ENCODE results near the gene FAM236B.
"Not testable (repeated sequence)": the region's sequence is repeated elsewhere in the genome, so short reads cannot be mapped to it uniquely, and the experiment has no call there.

The FAM236B gene

DNA sequence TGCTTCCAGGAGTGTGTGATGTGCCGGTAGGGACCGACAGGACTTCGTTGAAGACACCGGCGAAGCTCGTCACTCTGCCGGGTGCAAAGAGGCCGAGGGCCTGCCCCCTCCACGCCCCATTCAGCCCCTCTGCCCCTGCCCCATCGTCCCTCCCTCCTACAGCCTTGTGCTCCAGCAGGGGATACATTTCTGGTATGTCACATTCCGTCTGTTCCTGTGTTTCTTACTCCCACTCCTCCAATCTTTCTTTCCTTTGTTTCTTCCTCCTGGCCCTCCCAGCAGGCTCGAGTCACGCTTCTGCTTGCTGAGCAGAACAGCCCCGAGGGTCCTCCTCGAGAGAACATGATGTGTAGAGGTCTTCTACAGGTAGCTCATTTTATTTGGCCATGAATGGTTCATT is at the start of gene FAM236B:
FAM236B (minus strand) TSS at position 101 of the 400 bp plus-strand sequence; CDS start at position 1, 100 bp downstream.
- DNase-seq: not testable (repeated sequence)

DNA sequence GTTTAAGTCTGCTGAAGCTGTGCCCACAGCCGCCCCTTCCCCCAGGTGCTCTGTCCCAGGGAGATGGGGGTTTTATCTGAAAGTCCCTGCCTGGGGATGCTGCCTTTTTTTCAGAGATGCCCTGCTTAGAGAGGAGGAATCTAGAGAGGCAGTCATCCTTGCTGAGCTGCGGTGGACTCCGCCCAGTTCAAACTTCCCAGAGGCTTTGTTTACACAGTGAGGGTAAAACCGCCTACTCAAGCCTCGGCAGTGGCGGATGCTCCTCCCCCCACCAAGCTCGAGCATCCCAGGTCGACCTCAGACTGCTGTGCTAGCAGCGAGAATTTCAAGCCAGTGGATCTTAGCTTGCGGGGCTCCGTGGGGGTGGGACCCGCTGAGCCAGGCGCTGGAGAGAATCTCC is 48.2 kb upstream of the FAM236B start:
- not testable (repeated sequence) for DNase-seq

DNA sequence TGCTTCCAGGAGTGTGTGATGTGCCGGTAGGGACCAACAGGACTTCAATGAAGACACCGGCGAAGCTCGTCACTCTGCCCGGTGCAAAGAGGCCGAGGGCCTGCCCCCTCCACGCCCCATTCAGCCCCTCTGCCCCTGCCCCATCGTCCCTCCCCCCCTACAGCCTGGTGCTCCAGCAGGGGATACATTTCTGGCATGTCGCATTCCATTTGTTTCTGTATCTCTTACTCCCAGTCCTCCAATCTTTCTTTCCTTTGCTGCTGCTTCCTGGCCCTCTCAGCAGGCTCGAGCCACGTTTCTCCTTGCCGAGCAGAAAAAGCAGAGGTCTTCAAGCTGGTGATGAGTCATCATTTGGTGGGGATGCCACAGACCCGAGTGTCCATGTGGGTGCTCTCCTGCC is 25.6 kb upstream of the FAM236B start, which contains the start of gene FAM236D:
FAM236D (minus strand) TSS at position 101 of the 400 bp plus-strand sequence; CDS start at position 1, 100 bp downstream.
- DNase-seq: not testable (repeated sequence)

DNA sequence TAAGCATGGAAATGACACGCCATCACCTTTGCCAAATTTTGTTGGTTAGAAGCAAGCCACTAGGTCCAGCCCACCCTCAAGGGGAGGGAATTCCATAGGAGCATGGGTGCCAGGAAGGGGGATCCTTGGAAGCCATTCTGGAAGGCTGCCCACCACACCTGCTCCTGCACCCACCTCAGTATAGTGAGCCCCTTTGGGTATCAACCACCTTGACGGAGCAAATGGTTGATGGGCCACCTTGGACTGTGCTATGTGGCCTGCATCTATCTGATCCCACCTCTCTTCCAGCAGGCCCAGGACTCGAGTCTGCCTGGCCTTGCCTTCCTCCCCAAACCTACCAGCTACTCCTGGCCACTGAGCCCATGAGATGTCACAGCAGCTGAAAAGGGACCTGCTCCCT is 7.9 kb upstream of the FAM236B start:
- DNase-seq: not testable (repeated sequence)

DNA sequence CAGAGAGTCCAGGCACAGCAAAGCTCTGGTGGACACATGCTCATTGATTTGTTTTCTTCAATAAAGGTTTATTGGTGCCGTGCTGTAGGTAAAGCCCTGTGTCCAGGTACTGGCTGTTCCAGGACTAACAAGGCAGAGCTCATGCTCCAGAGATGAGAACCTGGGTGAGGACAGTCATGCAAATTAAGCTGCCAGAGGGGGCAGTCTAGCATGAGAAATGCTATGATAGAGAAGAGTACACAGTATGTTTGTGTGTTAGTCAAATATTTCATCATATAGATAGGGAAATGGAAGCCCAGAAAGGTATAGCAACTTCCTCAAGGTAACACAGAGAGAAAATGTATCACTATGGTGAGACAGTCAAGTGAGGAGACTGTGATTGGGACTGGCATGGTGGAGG is 5.7 kb upstream of the FAM236B start:
- not testable (repeated sequence) for DNase-seq

DNA sequence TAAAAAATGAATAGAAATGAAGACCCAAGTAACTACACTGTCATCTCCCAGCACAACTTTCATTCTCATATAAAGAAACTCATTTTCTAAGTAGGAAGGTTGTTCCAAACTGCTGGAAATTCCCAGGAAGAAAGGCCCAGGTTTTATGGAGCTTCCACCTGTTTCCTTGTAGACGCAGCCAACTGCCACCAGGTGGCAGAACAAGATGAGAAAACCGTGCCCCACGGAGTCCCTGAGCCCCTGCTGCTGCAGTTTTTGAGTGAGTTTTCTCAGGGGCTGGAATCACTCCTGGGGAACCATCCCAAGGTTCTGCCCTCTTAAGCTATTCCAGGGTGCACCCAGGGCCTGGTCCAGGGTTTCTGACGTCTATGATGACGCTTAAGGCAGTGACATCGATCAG is 1.5 kb upstream of the FAM236B start:
- not testable (repeated sequence) for DNase-seq

DNA sequence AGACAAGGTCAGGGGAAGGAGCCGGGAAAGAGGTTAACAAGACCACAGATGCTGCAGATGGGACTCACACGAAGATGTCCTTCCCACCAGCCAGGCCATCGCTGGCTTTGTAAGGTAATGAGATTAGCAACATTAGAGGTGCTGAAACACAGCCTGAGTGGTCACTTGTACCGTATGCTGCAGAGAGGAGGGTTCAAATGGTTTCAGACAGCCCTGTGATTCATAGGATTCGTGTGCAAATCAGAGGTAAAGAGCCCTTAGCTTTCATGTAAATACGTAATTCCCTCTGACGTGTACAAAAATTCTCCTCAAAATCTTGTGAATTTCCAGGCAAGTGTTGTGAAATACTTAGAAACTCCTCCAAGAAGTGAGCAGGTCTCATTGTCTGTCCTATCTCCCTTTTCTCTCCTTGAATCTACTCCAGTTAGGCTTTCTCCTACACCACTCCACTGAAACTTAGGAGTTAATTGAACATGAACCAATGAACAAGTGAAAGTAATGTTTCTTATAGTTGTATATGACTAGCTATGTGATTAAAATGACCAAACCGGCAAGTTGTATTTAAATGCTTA is 991 bp upstream of the FAM236B start:
- not testable (repeated sequence) for DNase-seq

DNA sequence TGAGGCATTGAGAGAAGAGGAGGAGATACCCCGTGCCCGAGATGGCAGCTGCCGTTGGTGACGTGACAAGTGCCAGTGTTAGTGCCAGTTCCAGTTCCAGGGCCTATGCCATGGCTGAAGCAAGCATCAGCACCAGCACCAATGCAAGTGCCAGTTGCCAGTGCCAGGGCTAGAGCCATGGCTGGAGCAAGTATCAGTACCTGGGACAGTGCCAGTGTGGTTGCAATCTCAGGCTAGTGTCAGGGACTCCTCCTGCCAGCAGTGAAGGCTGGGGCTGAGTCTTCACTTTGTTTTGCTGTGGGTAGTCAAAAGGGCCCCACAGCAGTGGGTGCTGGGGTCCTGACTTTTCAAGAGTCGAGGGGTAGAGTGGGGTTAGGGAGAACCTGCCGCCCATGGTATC is 4.3 kb downstream of the FAM236B start:
- DNase-seq: not testable (repeated sequence)

DNA sequence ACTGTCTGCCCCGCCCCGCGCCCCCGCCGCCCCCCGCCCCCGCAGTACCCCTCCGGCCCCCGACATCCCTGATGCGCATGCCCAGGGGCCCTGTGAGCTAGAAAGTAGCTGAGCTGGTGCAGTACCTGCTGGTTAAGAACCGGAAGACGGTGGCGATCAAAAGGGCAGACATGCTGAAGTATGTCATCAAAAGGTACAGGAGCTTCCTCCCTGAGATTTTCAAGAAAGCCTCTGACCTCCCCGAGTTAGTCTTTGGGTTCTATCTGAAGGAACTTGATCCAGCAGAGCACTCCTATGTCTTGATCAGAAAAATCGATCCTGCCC is 5.0 kb downstream of the FAM236B start:
- DNase-seq: not testable (repeated sequence)

DNA sequence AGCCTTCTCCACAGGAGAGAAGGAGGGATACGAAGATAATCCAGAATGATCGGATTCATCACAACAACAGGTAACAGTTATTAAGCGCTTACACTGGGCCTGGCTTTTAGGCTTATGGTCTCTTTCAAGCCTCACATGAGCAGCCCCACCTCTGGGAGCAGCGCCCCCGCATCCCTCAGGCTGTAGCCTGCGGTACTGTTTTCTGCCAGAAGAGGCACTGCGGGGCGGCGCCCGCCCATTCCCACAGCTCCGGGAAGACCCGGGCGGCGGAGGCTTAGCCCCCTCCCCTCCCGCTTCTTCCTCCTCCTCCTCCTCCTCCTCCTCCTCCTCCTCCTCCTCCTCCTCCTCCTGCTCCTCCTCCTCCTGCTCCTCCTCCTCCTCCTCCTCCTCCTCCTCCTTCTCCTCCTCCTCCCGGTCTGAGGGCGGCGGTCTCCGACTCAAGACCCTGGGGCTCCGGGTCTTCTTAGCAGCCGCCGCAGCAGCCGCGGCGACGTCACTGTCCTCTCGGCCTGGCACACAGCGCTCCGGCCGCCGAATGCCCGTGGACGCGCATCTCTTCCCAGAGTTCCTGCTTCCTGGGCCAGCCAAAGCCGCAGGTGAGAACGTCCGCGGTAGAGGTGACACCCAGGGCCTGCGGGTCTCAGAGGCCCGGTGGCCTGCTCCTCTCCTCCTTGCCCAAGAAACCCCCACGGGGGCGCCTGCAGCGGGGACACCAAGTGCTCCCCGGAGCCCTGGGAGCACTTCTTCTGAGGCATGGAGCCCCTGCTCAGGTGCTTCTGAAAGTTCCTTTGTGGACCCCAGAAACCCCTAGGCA is 5.6 kb downstream of the FAM236B start, which contains the start of gene DMRTC1B:
DMRTC1B (plus strand) TSS at position 238 of the 814 bp plus-strand sequence. CDS start 68,246 bp downstream, outside the sequence.
- DNase-seq: not testable (repeated sequence)

DNA sequence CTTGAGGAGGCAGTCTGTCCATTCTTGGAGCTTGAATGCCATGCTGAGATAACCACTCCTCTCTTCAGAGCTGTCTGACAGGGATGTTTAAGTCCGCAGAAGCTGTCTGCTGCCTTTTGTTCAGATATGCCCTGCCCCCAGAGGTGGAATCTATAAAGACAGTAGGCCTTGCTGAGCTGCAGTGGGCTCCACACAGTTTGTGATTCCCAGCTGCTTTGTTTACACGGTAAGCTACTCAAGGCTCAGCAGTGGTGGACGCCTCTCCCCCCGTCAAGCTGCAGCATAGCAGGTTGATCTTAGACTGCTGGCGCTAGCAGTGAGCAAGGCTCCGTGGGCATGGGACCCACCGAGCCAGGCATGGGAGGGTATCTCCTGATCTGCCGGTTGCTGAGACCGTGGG is 22.0 kb downstream of the FAM236B start:
- DNase-seq: not testable (repeated sequence)

DNA sequence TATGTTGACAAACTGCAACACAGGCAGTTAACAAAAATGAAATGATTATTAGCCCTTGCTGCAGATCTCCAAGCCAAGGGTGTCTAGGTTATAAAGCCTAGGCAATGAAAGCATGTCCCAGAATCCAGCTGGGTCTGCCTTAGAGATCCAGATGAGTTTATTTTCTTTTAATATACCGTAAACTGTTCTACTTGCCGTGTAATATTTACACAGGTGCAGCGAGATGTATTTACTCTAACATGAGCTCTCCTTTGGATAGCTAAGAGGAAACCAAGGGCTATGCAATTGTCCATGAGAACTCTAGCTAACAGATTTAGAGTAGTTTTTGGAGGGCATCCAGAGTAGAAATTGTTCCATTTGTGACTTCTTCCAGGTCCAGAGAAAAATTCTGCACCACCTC is 33.9 kb downstream of the FAM236B start:
- not testable (repeated sequence) for DNase-seq

DNA sequence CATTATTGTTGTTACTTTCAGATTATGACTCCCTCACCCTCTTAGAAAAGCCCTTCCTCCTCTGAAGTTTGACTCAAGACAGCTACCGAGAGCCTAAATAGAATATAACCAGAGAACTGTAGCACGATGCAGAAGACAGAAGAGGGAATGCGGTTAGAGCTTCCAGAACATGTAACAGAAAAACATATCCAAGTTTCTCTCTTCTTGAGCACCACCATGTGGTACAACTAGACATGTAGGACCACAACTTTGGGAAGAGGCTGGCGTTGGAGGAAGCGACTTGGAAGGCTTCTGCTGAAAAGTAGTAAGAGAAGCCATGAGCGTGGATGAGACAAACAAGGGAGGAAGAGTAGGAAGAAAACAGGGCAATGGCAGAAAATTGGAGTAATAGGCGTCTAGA is 36.9 kb downstream of the FAM236B start:
- DNase-seq: not testable (repeated sequence)

DNA sequence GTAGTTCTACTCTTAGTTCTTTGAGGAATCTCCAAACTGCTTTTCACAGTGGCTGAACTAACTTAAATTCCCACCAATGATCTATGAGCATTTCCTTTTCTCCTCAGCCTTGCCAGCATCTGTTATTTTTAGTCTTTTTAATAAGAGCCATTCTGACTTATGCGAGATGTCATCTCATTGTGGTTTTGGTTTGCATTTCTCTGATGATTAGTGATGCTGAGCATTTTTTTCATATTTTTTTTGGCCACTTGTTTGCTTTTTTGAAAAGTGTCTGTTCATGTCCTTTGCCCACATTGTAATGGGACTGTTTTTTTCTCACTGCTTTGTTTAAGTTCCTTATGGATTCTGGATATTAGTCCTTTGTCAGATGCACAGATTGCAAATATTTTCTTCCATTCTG is 46.9 kb downstream of the FAM236B start:
- no peak for DNase-seq

DNA sequence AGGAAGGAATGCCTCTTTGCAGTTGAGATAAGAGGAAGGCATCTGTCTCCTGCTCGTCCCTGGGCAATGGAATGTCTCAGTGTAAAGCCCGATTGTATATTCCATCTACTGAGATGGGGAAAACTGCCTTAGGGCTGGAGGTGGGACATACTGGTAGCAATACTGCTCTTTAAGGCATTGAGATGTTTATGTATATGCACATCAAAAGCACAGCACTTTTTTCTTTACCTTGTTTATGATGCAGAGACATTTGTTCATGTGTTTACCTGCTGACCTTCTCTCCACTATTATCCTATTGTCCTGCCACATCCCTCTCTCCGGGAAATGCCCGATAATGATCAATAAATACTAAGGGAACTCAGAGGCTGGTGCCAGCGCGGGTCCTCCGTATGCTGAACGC is 48.8 kb downstream of the FAM236B start:
- DNase-seq: not testable (repeated sequence)
